Naive thymus-derived CD8-positive, alpha-beta T cell (primary cell): Measurements from ENCODE around the gene RAB5B. TPM values are rescaled to one million over a fixed set of nuclear protein-coding genes. Genes with fewer than 3 reads are reported as not detected.

Experiments
- ATAC-seq, 2 donors: fragments of 150-1000 bp; cut with Tn5 transposase in 1 of 2; sonication (Bioruptor Pico), chemical (Tn5 transposase) in 1 of 2; 1 replicate in 1 of 2; 2 replicates in 1 of 2; pipeline ENCODE4 v1.10.0; 2021; ENCODE audit warnings: mild to moderate bottlenecking in 2 of 2, moderate library complexity in 2 of 2
- POLR2A ChIA-PET: fragments of 350-600 bp; sonication (Branson Sonifier 250); formaldehyde crosslinking; loops from one replicate; lab custom pipeline; 2021; ENCODE audit warnings: antibody characterized with exemption; lab: Charles Lee
- DNase-seq, 10 donors: peaks; one replicate each; pipeline versions ENCODE4 v3.0.0 to v3.0.0-alpha.2; 2020 to 2022
- H3K27ac Mint-ChIP-seq, 10 donors: one replicate each; pipeline ENCODE4 v1.8.0; 2020 to 2022; ENCODE audit warnings: mild to moderate bottlenecking in 10 of 10, mixed read lengths in 10 of 10, moderate library complexity in 4 of 10, inconsistent platforms in 1 of 10
- H3K27me3 Mint-ChIP-seq, 5 donors: one replicate each; pipeline ENCODE4 v1.8.0; 2021 to 2022; ENCODE audit warnings: mixed read lengths in 5 of 5
- H3K36me3 Mint-ChIP-seq, 3 donors: one replicate each; pipeline ENCODE4 v1.8.0; 2020 to 2022; ENCODE audit warnings: mixed read lengths in 3 of 3, mild to moderate bottlenecking in 2 of 3, inconsistent platforms in 1 of 3
- H3K4me1 Mint-ChIP-seq, 4 donors: one replicate each; pipeline ENCODE4 v1.8.0; 2021 to 2022; ENCODE audit warnings: mixed read lengths in 4 of 4
- H3K4me3 Mint-ChIP-seq, 10 donors: one replicate each; pipeline ENCODE4 v1.8.0; 2020 to 2022; ENCODE audit warnings: mild to moderate bottlenecking in 10 of 10, mixed read lengths in 10 of 10, moderate library complexity in 6 of 10, inconsistent platforms in 1 of 10
- H3K9me3 Mint-ChIP-seq, 9 donors: one replicate each; pipeline ENCODE4 v1.8.0; 2020 to 2022; ENCODE audit warnings: mixed read lengths in 9 of 9, mild to moderate bottlenecking in 3 of 9, inconsistent platforms in 1 of 9, moderate library complexity in 1 of 9
- polyA plus RNA-seq, 3 donors: library from polyadenylated mRNA; unstranded; fragments of 300-500 nt; fragmentation: Illumina TruSeq; gene quantifications; one replicate each; pipeline ENCODE4 v1.2.3, GENCODE V29; 2021
- total RNA-seq, 8 experiments: library from RNA in 2 of 8; stranded (reverse) in 2 of 8; gene quantifications; one replicate each; pipeline ENCODE4 v1.2.3 and lab custom pipeline; 2021 to 2026

RAB5B gene
- total and polyA plus RNA-seq, 5 experiments from 2014 or later = 61.6 to 95.2 (median 69.4) TPM

GRCh38 chr12:55931780-55932550 lies 41.9 kb upstream of the RAB5B start:
- DNase-seq (peak in 2 of 10 donors; percentile 28 to 38), ATAC-seq (no peak)
- Mint-ChIP-seq H3K36me3 (peaks cover 18 to 52% (median 31%) of the 10 kb centered on the region in 3 donors), H3K9me3 (no peaks in the 10 kb centered on the region), H3K27ac (peak overlapping the region; percentile 93 to 100 (median 98)), H3K4me3 (peak overlapping the region; percentile 93 to 100 (median 98)), H3K27me3 (no peaks in the 10 kb centered on the region), H3K4me1 (peaks cover 43 to 81% (median 60%) of the 10 kb centered on the region in 4 donors)
- POLR2A ChIA-PET = interaction anchor here (0.6 to 12.4 kb wide), 22 partner anchors 5 to 207 kb away, joined by 3 to 293 read pairs (median 6); partner anchors contain the start of genes DGKA, DNAJC14, ORMDL2 and PA2G4

GRCh38 chr12:55932551-55932910 lies 41.3 kb upstream of the RAB5B start:
- Mint-ChIP-seq H3K27me3 (no peaks in the 10 kb centered on the region), H3K4me3 (peak overlapping the region; percentile 93 to 100 (median 98)), H3K36me3 (peaks cover 19 to 58% (median 31%) of the 10 kb centered on the region in 3 donors), H3K4me1 (peaks cover 49 to 87% (median 66%) of the 10 kb centered on the region in 4 donors), H3K27ac (peak overlapping the region; percentile 92 to 99 (median 98)), H3K9me3 (no peaks in the 10 kb centered on the region)
- peak in 1 of 2 donors; percentile 22 for ATAC-seq
- POLR2A ChIA-PET = interaction anchor here (0.6 to 12.4 kb wide), 19 partner anchors 6 to 207 kb away, joined by 3 to 293 read pairs (median 8); partner anchors contain the start of genes DGKA, DNAJC14, ORMDL2 and PYM1
- DNase-seq = peak in 9 of 10 donors; percentile 31 to 78 (median 53)

GRCh38 chr12:55933169-55933798 lies 40.6 kb upstream of the RAB5B start:
- POLR2A ChIA-PET = interaction anchor here (0.5 to 12.4 kb wide), 22 partner anchors 6 to 204 kb away, joined by 3 to 293 read pairs (median 5); partner anchors contain the start of genes DGKA, DNAJC14, ORMDL2 and PYM1
- ATAC-seq (no peak), DNase-seq (no peak)
- H3K9me3 Mint-ChIP-seq = no peaks in the 10 kb centered on the region
- peaks cover 50 to 88% (median 72%) of the 10 kb centered on the region in 4 donors for H3K4me1 Mint-ChIP-seq
- peak overlapping the region; percentile 92 to 99 (median 98) for H3K27ac Mint-ChIP-seq
- peak overlapping the region; percentile 93 to 100 (median 98) for H3K4me3 Mint-ChIP-seq
- H3K27me3 Mint-ChIP-seq = no peaks in the 10 kb centered on the region
- H3K36me3 Mint-ChIP-seq = peaks cover 19 to 66% (median 36%) of the 10 kb centered on the region in 3 donors

GRCh38 chr12:55933799-55934742 lies 39.8 kb upstream of the RAB5B start:
- H3K4me1 Mint-ChIP-seq = peaks cover 57 to 91% (median 79%) of the 10 kb centered on the region in 4 donors
- ATAC-seq (no peak), DNase-seq (no peak)
- POLR2A ChIA-PET = interaction anchor here (0.5 to 12.4 kb wide), 21 partner anchors 7 to 205 kb away, joined by 3 to 293 read pairs (median 6); partner anchors contain the start of genes DGKA, DNAJC14, ORMDL2 and PYM1
- H3K27me3 Mint-ChIP-seq = no peaks in the 10 kb centered on the region
- peaks cover 19 to 73% (median 38%) of the 10 kb centered on the region in 3 donors for H3K36me3 Mint-ChIP-seq
- no peaks in the 10 kb centered on the region for H3K9me3 Mint-ChIP-seq
- H3K4me3 Mint-ChIP-seq = peak overlapping the region; percentile 93 to 100 (median 98)
- H3K27ac Mint-ChIP-seq = peak overlapping the region; percentile 89 to 99 (median 97)

- DNase-seq = no peak
- POLR2A ChIA-PET = interaction anchor here (0.5 to 12.4 kb wide), 15 partner anchors 8 to 205 kb away, joined by 3 to 293 read pairs (median 6); partner anchors contain the start of genes DGKA, DNAJC14, ORMDL2 and PYM1
- Mint-ChIP-seq H3K9me3 (no peaks in the 10 kb centered on the region), H3K36me3 (peaks cover 19 to 80% (median 37%) of the 10 kb centered on the region in 3 donors), H3K27me3 (no peaks in the 10 kb centered on the region), H3K4me3 (peak overlapping the region; percentile 93 to 100 (median 98)), H3K27ac (peak overlapping the region; percentile 92 to 99 (median 97)), H3K4me1 (peaks cover 56 to 91% (median 80%) of the 10 kb centered on the region in 4 donors)
- no peak for ATAC-seq
These were observed 39.1 kb upstream of the RAB5B start for GRCh38 chr12:55934773-55935172.

GRCh38 chr12:55935738-55936151 lies 38.1 kb upstream of the RAB5B start:
- H3K27me3 Mint-ChIP-seq = no peaks in the 10 kb centered on the region
- H3K9me3 Mint-ChIP-seq = no peaks in the 10 kb centered on the region
- peak overlapping the region; percentile 92 to 99 (median 96) for H3K27ac Mint-ChIP-seq
- POLR2A ChIA-PET = interaction anchor here (0.6 to 12.4 kb wide), 17 partner anchors 9 to 218 kb away, joined by 3 to 293 read pairs (median 4); partner anchors contain the start of genes DGKA, DNAJC14, ORMDL2 and PA2G4
- DNase-seq (no peak), ATAC-seq (peak; percentile 7 to 8)
- peaks cover 19 to 90% (median 45%) of the 10 kb centered on the region in 3 donors for H3K36me3 Mint-ChIP-seq
- H3K4me3 Mint-ChIP-seq = peak overlapping the region; percentile 93 to 100 (median 98)
- peaks cover 54 to 91% (median 81%) of the 10 kb centered on the region in 4 donors for H3K4me1 Mint-ChIP-seq

- DNase-seq (no peak), ATAC-seq (no peak)
- peaks cover 6 to 98% (median 32%) of the 10 kb centered on the region in 3 donors for H3K36me3 Mint-ChIP-seq
- POLR2A ChIA-PET = interaction anchor here (0.8 to 12.4 kb wide), 11 partner anchors 11 to 194 kb away, joined by 3 to 293 read pairs (median 4); partner anchors contain the start of genes DGKA, DNAJC14, ORMDL2 and PYM1
- H3K4me1 Mint-ChIP-seq = peaks cover 58 to 97% (median 92%) of the 10 kb centered on the region in 4 donors
- H3K27ac Mint-ChIP-seq = peak overlapping the region; percentile 79 to 99 (median 96)
- H3K9me3 Mint-ChIP-seq = no peaks in the 10 kb centered on the region
- no peaks in the 10 kb centered on the region for H3K27me3 Mint-ChIP-seq
- peak overlapping the region in 7 of 10 donors; percentile 10 to 98 (median 26) for H3K4me3 Mint-ChIP-seq
These were observed 35.9 kb upstream of the RAB5B start for GRCh38 chr12:55937981-55938380.

- Mint-ChIP-seq H3K36me3 (peaks cover 6 to 99% (median 27%) of the 10 kb centered on the region in 3 donors), H3K27ac (peak overlapping the region; percentile 79 to 99 (median 95)), H3K27me3 (no peaks in the 10 kb centered on the region), H3K4me3 (peak overlapping the region in 8 of 10 donors; percentile 12 to 98 (median 60)), H3K4me1 (peaks cover 56 to 98% (median 88%) of the 10 kb centered on the region in 4 donors), H3K9me3 (no peaks in the 10 kb centered on the region)
- POLR2A ChIA-PET = interaction anchor here (0.8 to 12.4 kb wide), 20 partner anchors 9 to 209 kb away, joined by 3 to 293 read pairs (median 4); partner anchors contain the start of genes DGKA, DNAJC14, ORMDL2 and PYM1
- DNase-seq (no peak), ATAC-seq (no peak)
These were observed 34.9 kb upstream of the RAB5B start for GRCh38 chr12:55938826-55939501.

GRCh38 chr12:55940065-55940732 lies 33.7 kb upstream of the RAB5B start:
- H3K36me3 Mint-ChIP-seq = peaks cover 11 to 99% (median 26%) of the 10 kb centered on the region in 3 donors
- peaks cover 56 to 97% (median 81%) of the 10 kb centered on the region in 4 donors for H3K4me1 Mint-ChIP-seq
- peak overlapping the region; percentile 79 to 99 (median 95) for H3K27ac Mint-ChIP-seq
- POLR2A ChIA-PET = interaction anchor here (0.8 to 12.4 kb wide), 15 partner anchors 13 to 274 kb away, joined by 3 to 293 read pairs (median 6); partner anchors contain the start of genes DGKA, DNAJC14, ORMDL2 and PYM1
- no peaks in the 10 kb centered on the region for H3K27me3 Mint-ChIP-seq
- peak overlapping the region; percentile 47 to 98 (median 66) for H3K4me3 Mint-ChIP-seq
- no peaks in the 10 kb centered on the region for H3K9me3 Mint-ChIP-seq
- ATAC-seq (peak; percentile 92), DNase-seq (peak; percentile 63 to 92 (median 82))

GRCh38 chr12:55942055-55942454 lies 31.8 kb upstream of the RAB5B start:
- H3K4me3 Mint-ChIP-seq = no peak overlapping the region
- no peaks in the 10 kb centered on the region for H3K9me3 Mint-ChIP-seq

More at GRCh38 chr12:55942055-55942454, 31.8 kb upstream of the RAB5B start:
- ATAC-seq = no peak
- H3K27me3 Mint-ChIP-seq = no peaks in the 10 kb centered on the region
- H3K4me1 Mint-ChIP-seq = peaks cover 48 to 95% (median 72%) of the 10 kb centered on the region in 4 donors
- POLR2A ChIA-PET = interaction anchor here (1.2 to 12.4 kb wide), 6 partner anchors 8 to 112 kb away, joined by 3 to 293 read pairs (median 6); partner anchors contain the start of genes DGKA, DNAJC14, PYM1 and RAB5B
- peak overlapping the region; percentile 57 to 96 (median 80) for H3K27ac Mint-ChIP-seq
- H3K36me3 Mint-ChIP-seq = peaks cover 9 to 100% (median 25%) of the 10 kb centered on the region in 3 donors
- no peak for DNase-seq
